HepG2 (cell line): ENCODE measurements around the gene NCAPD2. TPM values are rescaled to one million over a fixed set of nuclear protein-coding genes. Genes with fewer than 3 reads are reported as not detected.

Experiments
- HDAC1 ChIP-seq: sonication (generic); formaldehyde crosslinking; IDR thresholded peaks from 2 replicates; pipeline ENCODE4 v1.5.1; 2020; ENCODE audit warnings: mild to moderate bottlenecking, missing genetic modification reagents
- HOMEZ ChIP-seq: IDR thresholded peaks from 2 replicates; pipeline ENCODE4 v1.6.1; 2016; ENCODE audit warnings: low read depth
- MYC ChIP-seq: sonication (generic); formaldehyde crosslinking; IDR thresholded peaks from 2 replicates; pipeline ENCODE4 v1.9.0; 2021; ENCODE audit warnings: missing genetic modification reagents, borderline replicate concordance
- NPAS2 ChIP-seq: sonication (generic); formaldehyde crosslinking; IDR thresholded peaks from 2 replicates; pipeline ENCODE4 v1.8.0; 2022; ENCODE audit warnings: mild to moderate bottlenecking, missing genetic modification reagents, borderline replicate concordance
- NR2F6 ChIP-seq, 2 experiments: IDR thresholded peaks; 2 replicates each; pipeline ENCODE4 v1.6.1; 2016; ENCODE audit warnings: antibody characterized with exemption in 1 of 2, mild to moderate bottlenecking in 1 of 2
- RBFOX2 ChIP-seq: fragments of 200-400 bp; formaldehyde crosslinking; IDR thresholded peaks from 2 replicates; pipeline ENCODE4 v1.6.1; 2017; ENCODE audit warnings: low read depth, mild to moderate bottlenecking, low read length
- SPEN ChIP-seq: sonication (generic); formaldehyde crosslinking; IDR thresholded peaks from 2 replicates; pipeline ENCODE4 v1.5.1; 2020; ENCODE audit warnings: low read depth, mild to moderate bottlenecking, missing genetic modification reagents
- TBP ChIP-seq: sonication (generic); formaldehyde crosslinking; IDR thresholded peaks from 2 replicates; pipeline ENCODE4 v1.5.0; 2020; ENCODE audit warnings: missing genetic modification reagents
- THAP9 ChIP-seq: sonication (generic); formaldehyde crosslinking; IDR thresholded peaks from 2 replicates; pipeline ENCODE4; 2020; ENCODE audit warnings: missing genetic modification reagents, mild to moderate bottlenecking, borderline replicate concordance
- ZBTB44 ChIP-seq: sonication (generic); formaldehyde crosslinking; IDR thresholded peaks from 2 replicates; pipeline ENCODE4 v1.4.0; 2020; ENCODE audit warnings: missing genetic modification reagents
- ZFP62 ChIP-seq: sonication (generic); formaldehyde crosslinking; IDR thresholded peaks from 2 replicates; pipeline ENCODE4 v1.4.0; 2020; ENCODE audit warnings: missing genetic modification reagents
- ZNF251 ChIP-seq: sonication (generic); formaldehyde crosslinking; IDR thresholded peaks from 2 replicates; pipeline ENCODE4 v1.9.0; 2021; ENCODE audit warnings: mild to moderate bottlenecking, missing genetic modification reagents
- ZNF3 ChIP-seq: IDR thresholded peaks from 2 replicates; pipeline ENCODE4 v1.7.0; 2017; ENCODE audit warnings: inconsistent platforms
- ZNF350 ChIP-seq: sonication (generic); formaldehyde crosslinking; IDR thresholded peaks from 2 replicates; pipeline ENCODE4 v1.4.0; 2020; ENCODE audit warnings: mild to moderate bottlenecking, low read depth, missing genetic modification reagents, borderline replicate concordance
- ZNF563 ChIP-seq: sonication (generic); formaldehyde crosslinking; IDR thresholded peaks from 2 replicates; pipeline ENCODE4 v1.8.0; 2022; ENCODE audit warnings: mild to moderate bottlenecking, moderate library complexity, missing genetic modification reagents
- ZNF672 ChIP-seq: sonication (generic); formaldehyde crosslinking; IDR thresholded peaks from 2 replicates; pipeline ENCODE4 v1.8.1; 2022; ENCODE audit warnings: missing genetic modification reagents
- polyA plus RNA-seq, 8 experiments: library from polyadenylated mRNA; depleted of rRNA in 3 of 8; stranded (reverse) in 7 of 8; unstranded in 1 of 8; fragments of >200 nt; fragmentation: Illumina TruSeq in 4 of 8; extraction: Trizol in 4 of 8; gene quantifications; 2 replicates each; pipeline versions ENCODE4 v1.2.1 to v1.2.3, GENCODE V29; 2011 to 2016; ENCODE audit warnings: low read depth in 4 of 8, missing spikeins in 1 of 8, mixed read lengths in 1 of 8; ENCODE audit not compliant: insufficient read depth in 1 of 8
- total RNA-seq, 5 experiments: library from RNA; depleted of rRNA; stranded (reverse); fragments of >200 nt; fragmentation: Illumina TruSeq; extraction: Trizol; gene quantifications; 2 replicates each; pipeline ENCODE4 v1.2.3, GENCODE V29; 2016; ENCODE audit warnings: low read depth in 1 of 5
- TF ChIP-seq, protein P1 (sequence below): sonication (generic); formaldehyde crosslinking; conservative IDR thresholded peaks from 2 replicates; pipeline ENCODE4 v1.8.0; 2022; ENCODE audit warnings: missing genetic modification reagents
- TF ChIP-seq, protein P2 (sequence below): sonication (generic); formaldehyde crosslinking; IDR thresholded peaks from 2 replicates; pipeline ENCODE4 v1.8.1; 2023; ENCODE audit warnings: mild to moderate bottlenecking, inconsistent platforms, moderate library complexity, missing genetic modification reagents, borderline replicate concordance

Gene NCAPD2
- total and polyA plus RNA-seq, 2 of the 13 experiments (the other 11 are each of a cell fraction or from before 2014, with no cell fraction given) = 51.1 to 65.6 TPM

- no peak for TF ChIP-seq ZNF672
- TF ChIP-seq HOMEZ (CRISPR knock-in tag) = peak; percentile 28; the same call in 1 of the 2 replicates
- TF ChIP-seq MYC (CRISPR knock-in tag) = peak; percentile 43; the same call in 1 of the 2 replicates
- TF ChIP-seq, protein P1, sequence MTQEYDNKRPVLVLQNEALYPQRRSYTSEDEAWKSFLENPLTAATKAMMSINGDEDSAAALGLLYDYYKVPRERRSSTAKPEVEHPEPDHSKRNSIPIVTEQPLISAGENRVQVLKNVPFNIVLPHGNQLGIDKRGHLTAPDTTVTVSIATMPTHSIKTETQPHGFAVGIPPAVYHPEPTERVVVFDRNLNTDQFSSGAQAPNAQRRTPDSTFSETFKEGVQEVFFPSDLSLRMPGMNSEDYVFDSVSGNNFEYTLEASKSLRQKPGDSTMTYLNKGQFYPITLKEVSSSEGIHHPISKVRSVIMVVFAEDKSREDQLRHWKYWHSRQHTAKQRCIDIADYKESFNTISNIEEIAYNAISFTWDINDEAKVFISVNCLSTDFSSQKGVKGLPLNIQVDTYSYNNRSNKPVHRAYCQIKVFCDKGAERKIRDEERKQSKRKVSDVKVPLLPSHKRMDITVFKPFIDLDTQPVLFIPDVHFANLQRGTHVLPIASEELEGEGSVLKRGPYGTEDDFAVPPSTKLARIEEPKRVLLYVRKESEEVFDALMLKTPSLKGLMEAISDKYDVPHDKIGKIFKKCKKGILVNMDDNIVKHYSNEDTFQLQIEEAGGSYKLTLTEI (CRISPR knock-in tag) = no peak
- 0 out of 2 replicates have a peak, but pooled peaks have one; percentile 10 for TF ChIP-seq TBP (CRISPR knock-in tag)
- TF ChIP-seq HDAC1 (CRISPR knock-in tag) = peak; percentile 87
- TF ChIP-seq THAP9 (CRISPR knock-in tag) = no peak; the same call in 1 of the 2 replicates
- peak; percentile 56 for TF ChIP-seq NR2F6 (IDR thresholded peaks at IDR 0.05)
- TF ChIP-seq NR2F6 (CRISPR knock-in tag; IDR thresholded peaks at IDR 0.05) = peak; percentile 80
- TF ChIP-seq RBFOX2 = peak; percentile 48; the same call in 1 of the 2 replicates
- TF ChIP-seq ZBTB44 (CRISPR knock-in tag) = no peak
- no peak for TF ChIP-seq ZNF251 (CRISPR knock-in tag)
- TF ChIP-seq NPAS2 = no peak
- TF ChIP-seq ZNF3 (CRISPR knock-in tag) = peak; percentile 100
- TF ChIP-seq, protein P2, sequence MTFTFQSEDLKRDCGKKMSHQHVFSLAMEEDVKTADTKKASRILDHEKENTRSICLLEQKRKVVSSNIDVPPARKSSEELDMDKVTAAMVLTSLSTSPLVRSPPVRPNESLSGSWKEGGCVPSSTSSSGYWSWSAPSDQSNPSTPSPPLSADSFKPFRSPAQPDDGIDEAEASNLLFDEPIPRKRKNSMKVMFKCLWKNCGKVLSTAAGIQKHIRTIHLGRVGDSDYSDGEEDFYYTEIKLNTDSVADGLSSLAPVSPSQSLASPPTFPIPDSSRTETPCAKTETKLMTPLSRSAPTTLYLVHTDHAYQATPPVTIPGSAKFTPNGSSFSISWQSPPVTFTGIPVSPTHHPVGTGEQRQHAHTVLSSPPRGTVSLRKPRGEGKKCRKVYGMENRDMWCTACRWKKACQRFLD (CRISPR knock-in tag) = no peak
- TF ChIP-seq ZNF563 (CRISPR knock-in tag) = 0 out of 2 replicates have a peak, but pooled peaks have one; percentile 38
- peak; percentile 48 for TF ChIP-seq ZNF350
- no peak for TF ChIP-seq ZFP62 (CRISPR knock-in tag)
- TF ChIP-seq SPEN (CRISPR knock-in tag) = peak; percentile 61; the same call in 1 of the 2 replicates
Observed at GRCh38 chr12:6542209-6543009, 48.5 kb downstream of the NCAPD2 start (continued).
